NCI-H2227 (cell line): ENCODE results near the gene SCRN2.

Experiments
- DNase-seq: peaks from one replicate; lab custom pipeline; 2025; ENCODE audit not compliant: unreplicated experiment; lab: John Stamatoyannopoulos, UW

Gene SCRN2

DNA sequence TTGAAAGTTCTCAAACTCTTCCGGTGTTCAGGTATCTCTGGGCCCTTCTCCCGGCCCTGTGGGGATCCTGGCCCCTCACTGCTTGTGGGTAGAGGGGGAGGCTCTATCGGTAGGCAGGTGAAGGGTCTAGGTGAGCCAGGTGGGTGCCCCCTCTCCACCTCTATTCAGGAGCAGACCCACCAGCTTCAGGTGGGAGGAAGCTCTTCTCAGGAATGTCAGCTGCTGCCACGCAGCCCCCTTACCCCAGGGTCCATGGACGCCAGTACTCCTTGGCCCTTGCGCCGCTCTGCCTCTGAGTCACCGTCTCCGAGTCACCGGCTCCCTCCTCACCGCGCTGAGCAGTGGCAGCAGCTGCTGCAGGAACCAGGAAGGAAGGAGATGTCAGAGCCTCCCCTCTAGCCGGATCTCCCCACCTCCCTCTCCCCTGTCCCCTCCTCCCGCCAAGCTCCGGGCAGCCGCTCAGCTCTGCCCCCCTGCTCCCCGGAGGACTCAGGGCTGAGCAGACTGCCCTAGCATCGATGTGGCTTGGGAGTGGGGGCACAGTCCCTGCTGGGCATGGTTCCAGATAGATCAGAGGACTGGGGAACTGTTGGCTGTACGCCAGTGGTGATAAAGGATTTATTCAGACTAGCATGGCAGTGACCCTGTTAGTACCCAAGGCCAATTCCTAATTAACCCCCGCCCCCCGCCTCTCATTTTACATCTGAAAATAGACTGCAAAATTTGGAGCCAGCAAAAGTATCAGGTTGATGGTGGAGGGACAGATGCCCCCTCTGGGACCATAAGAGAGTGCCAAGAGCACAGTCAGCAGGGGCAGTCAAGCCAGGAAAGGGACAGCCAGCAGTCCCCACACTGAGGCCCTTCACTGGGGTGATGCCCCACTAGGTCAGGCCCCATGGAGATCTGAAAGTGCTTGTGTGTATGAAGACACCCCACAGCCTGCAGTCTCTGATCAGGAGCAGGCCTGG, 19.4 kb downstream of the SCRN2 start, which contains the start of gene OSBPL7:
OSBPL7 (minus strand) TSS at position 371 of the 968 bp plus-strand sequence. CDS start 1,516 bp downstream, outside the sequence.
- DNase-seq = peak; percentile 89

DNA sequence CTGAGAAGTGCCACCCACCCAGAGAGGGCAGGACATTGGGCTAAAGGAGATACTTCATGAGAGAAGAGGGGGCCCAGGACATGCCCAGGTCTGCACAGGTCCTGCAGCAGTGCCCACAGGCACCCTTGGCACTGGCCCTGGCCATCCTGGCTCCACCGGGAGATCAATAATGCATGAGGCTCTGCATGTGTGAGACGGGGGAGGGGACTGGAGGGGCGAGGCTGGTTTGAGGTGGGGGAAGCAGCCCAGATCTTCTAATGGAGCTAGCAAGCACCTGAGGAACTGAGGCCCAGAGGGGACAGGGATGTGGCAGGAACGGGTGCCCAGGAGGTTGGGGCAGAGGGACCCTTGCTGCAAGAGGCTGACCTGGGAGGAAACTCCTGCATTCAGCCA, 20.0 kb downstream of the SCRN2 start:
- DNase-seq = no peak

DNA sequence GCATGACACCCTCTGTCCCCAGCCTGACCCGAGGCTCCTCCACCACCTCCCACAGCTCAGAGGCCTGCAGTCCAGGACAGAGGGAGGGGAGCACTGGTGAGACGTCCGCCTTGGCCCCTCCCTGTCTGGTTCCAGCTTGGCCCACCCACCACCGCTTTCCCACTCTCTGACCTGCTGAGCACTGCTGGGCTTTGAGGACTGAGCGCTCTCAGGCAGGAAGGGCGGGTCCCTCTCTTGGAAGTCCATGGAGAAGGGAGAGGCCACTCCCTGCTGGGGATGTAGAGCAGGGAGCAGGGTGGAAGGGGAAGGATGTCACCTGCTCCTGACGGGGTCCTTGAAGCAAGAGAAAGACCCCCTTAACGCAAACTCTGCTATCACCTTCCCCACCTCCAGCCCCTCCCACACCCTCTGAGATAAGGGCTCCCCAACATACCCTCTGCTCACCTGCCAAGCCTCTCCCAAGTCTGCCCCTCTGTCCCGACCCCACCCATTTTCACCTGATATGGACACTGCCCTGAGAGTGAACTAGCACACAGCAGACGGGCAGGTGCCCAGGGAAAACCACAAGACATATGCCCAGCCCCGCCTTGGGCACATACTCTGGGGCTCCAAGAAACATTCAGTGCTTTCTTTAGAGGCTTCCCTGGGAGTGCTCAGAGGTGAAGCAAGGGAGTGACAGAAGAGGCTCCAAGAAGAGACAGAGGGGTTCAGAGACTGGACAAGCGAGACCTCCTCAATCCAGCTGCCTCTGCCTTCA, 20.9 kb downstream of the SCRN2 start:
- DNase-seq = no peak

DNA sequence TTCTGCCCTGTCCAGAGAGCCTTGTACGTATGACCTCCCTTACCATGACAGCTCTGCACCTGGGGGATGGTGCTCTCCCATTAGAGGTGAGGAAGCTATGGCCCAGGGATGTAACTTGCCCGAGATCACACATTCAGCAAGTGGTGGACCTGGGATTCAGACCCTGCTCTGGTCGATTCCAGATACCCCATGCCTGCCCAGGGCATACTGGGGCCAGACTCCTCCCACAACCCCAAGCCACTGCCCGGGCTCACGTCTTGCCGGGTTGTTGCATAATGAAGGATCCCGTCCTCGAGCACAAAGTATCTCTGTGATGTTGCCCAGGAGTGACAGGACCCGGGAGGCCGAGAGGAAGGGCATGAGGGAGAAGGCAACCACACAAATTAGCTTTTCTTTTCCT, 21.6 kb downstream of the SCRN2 start:
- DNase-seq = no peak

DNA sequence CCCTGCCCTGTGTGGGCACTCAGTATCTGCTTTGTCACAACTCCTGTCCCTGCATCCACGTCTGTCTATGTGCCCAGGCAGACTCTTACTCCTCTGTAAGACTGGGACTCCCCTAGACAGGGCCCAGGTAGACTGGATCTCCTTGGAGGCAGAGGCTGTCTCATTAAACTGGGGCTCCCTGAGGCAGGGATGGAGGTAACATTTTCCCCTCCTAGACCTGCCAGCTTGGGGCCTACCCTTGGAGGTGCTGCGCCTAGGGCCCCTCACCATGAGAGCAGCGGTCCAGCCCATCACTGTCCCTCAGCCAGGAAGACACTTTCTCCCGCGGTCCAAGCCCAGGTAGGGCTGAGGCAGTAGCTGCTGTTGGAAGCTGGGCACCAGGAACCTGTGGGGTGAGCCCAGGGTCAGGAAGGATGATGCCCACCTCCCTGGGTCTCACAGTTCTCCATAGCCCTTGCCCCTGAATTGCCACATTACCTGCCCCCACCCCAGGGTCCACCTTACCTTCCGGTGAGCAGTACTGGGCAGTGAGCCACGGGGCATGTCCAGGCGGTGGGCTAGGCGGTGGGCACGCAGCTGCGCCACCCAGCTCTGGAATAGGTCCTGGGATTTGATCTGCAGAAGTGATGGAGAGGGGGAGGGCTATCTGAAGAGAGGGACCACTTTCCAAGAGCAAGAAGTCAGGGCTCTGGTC, 22.9 kb downstream of the SCRN2 start:
- DNase-seq = no peak

DNA sequence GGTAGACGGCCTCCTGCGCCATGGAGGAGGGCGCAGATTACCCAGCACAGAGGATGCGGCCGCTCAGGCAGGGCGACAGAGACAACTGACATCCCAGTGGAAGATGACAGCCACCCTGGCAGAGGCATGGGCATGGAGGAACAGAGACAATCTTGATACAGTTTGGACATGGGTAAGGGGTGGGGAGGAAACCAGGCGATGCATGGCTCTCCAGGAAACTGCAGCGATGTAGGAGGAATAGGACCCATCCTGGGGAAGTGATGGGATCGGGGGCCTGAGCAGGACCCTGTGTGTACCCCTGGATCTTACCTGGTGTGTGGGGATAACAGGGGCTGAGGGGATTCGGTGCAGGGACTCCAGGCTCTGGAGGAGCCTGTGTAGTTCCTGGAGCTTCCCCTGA, 24.1 kb downstream of the SCRN2 start:
- DNase-seq = no peak

DNA sequence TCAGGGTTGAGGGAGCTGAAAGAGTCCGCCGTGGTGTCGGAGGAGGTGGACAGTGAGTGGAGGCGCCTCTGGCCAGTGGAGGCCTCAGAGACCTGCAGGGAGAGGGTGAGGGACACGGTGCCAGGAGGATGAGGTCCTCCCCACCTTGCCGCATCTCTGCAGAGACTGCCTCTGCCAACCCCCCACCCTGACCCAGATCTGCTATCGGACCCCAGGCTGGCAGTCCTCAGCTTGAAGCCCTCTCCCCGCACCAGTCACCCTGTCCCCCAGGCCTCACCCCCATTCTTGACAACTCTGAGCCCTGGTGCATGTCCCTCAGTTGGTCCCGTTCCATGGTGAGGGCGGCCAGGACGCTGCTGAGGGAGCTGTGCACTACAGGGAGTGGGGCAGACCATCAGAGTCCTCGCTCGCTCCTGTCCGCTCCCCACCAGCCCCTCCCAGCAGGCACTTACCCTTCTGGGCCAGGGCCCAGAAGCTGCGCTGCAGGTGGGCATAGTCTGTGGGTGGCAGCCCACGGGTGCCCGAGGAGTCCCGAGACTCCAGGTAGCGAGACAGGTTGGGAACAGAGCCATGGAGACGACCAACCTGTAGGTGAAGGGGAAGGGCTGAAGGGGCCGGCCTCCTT, 24.9 kb downstream of the SCRN2 start:
- no peak for DNase-seq

DNA sequence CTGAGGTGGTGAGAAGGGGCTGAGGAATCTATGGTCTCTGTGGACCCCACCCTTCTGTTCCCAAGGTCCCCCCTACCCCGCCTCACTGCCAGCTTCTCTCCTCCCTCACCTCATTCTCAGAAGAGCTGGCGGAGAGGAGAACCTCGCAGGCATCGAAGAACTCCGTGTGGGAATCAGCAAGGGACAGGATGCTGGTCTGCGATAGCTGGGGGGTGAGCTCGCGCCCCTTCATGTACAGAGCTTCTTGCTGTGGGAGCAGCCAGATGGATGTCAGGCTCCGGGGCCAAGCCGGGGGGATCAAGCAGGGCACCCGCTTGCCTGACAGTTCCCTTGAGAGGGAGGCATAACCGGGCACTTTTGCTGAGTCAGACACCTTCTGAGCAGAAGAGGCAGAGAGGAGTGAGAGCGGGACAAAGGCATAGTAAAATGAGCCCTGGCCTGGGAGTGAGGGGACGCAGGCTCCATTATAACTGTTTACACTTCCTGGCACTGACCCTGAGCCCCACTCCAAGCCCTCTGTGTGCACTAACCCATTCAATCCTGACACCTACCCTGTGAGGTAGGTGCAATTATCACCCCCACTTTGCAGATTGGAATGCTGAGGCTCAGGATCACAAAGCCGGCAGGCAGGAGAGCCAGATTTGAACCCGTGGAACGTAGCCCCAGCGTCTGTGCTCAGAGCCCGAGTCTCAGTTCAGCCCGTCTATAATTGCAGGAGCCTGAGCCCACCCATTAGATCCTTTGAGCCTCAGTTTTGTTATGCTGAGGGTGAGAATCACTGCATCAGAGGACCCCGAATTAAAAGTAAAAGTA, 25.8 kb downstream of the SCRN2 start:
- DNase-seq = no peak

DNA sequence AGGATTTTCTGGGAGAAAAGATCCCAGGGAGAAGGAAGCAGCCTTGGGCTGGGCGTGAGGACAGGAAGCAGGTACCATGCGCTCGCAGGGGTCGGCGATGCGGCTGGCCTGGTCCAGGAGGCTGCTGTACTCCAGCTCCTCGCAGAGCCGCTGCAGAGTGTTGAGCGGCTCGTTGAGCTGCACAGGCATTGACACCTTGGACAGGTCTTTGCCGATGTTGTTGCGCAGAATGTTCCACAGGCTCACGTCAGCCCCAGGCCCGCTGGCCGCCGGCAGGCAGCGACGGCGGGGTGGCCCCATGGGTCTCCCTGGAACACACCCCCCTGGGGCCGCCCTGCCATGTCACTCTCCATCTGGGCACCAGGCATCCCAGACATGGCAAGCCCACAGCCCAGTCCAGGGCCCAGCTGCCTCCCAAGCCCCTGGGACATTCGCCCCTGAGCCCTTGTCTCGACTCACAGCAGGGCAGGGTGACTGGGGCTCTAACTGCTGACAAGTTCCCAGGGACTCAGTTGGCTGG, 27.5 kb downstream of the SCRN2 start:
- no peak for DNase-seq

DNA sequence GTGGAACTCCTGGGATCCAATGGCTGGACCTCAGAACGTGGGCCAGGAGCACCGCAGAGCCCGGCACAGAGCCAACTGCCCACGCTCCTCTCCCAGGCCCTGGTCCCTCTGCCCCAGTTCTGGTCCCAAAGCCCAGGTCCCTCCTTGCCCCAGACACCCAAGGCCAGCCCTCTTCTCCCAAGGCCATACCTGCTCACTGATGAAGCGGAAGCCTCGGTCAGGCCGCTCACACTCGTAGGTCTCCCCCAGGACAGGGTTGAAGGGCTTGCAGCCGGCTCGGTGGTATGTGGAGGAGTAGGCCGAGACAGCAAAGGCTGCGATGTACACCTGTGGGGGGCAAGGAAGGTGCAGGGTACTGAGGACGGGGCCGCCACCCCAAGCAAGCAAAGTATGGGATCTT, 28.0 kb downstream of the SCRN2 start:
- DNase-seq = no peak

DNA sequence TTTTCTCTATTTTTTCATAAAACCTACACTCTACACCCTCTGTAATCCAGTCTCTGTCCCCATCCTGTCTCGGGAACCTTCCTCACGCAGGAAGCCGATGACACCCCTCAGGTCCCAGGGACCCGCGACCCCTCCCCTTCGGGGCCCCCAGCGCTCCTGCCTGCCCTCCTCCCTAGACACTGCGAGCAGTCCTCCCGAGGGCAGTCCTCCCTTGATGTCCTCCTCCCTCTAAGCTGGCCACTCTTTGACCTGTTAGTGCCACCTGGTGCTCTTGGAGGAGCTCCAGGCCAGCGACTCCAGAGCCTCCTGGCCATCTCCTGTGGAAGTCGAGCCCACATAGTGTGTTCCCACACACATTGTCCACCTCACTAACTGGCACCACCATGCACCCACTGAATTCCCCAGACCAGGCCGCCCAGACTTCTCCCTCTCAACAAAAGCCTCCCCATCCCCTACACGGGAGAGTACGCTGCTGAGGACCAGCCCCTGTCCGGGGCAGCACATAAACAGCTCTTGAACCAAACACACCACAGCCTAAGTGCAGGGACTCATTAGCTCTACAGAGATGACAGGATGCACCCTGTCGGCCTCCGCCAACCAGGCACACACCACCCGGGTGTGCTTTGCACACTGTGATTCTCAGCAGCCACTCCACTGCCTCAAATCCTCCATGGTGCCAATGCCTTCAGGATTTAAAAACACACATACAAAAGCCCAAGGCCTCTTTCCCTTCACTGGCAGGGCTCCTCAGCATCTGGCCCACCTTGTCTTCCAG, 28.7 kb downstream of the SCRN2 start:
- no peak for DNase-seq

DNA sequence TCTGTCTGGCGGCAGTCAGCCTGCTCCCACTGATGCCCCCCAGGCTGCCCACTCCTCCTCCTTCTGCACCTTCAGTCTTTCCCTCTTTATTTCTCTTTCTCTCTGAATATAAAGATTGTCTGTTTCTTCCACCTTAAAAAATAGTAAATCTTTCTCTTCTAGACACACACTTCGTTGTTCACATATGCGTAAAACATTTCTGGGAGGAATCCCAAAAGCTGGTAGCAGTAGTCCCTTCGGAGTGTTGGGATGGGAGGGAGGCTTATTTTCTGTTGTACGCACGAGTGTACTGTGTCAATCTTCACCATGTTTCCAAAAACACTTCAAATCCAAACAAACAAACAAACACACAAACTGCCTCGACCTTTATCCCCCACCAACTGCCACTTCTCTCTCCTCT, 29.4 kb downstream of the SCRN2 start:
- no peak for DNase-seq

DNA sequence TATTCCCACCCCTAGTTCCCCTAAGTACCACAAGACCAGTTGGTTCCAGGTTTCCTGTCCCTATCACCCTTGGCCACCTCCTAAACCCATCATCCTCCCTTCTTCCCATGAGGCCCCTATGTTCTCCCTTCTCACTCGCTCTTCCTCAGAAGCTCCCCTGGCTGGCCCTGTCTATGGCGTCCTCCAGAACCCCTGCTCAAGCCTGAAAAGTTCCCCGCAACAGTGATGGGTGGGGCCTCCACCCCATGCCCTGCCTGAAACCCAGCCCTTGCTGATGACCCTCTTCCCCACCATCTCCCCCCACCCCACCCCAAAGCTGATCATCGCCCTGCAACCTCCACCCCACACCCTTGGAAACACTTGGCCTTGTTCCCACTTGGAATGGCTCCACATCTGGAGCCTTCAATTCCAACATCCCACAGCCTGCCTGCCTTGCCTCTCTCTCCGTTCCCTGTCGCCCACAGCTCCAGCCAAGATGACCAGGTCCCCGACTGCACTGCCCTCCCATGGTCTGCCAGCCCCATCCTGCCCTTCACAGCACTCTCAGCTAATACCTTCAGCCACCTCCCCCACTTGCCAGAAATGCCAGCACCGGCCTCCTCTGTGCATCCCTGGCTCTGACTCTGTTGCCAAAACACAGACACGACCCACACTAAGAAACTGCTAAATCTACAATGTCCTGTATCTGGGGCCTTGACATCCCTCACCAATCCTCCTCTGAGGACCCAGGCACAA, 30.0 kb downstream of the SCRN2 start:
- DNase-seq = no peak

DNA sequence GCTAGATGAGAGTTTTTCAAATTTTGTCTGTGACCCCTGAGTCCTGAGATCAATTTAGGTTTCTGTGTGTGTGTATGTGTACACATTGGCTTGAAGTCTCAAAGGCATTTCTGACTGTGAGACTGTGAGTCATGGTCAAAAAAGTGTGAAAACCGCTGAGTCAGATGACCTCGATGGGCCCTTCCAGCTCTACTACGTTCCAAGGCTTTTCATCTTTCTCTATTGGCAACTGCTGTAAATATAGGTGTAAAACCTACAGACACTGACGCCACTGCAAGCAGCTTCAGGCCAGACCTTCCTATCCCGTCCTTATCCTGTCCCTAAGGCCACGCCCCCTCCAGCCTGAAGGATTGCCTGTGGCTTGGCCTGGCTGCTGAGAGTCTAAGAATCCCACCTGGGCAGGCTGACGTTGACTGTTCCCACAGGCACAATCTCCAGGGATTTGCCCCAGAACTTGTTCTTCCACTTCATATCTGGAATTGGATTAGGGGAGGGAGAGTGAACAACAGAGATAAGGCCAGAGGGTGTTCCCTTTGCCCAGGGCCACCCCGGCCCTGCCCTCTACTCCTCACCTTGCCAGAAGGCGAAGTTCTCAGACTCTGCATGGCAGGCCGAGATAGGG, 30.8 kb downstream of the SCRN2 start:
- no peak for DNase-seq

DNA sequence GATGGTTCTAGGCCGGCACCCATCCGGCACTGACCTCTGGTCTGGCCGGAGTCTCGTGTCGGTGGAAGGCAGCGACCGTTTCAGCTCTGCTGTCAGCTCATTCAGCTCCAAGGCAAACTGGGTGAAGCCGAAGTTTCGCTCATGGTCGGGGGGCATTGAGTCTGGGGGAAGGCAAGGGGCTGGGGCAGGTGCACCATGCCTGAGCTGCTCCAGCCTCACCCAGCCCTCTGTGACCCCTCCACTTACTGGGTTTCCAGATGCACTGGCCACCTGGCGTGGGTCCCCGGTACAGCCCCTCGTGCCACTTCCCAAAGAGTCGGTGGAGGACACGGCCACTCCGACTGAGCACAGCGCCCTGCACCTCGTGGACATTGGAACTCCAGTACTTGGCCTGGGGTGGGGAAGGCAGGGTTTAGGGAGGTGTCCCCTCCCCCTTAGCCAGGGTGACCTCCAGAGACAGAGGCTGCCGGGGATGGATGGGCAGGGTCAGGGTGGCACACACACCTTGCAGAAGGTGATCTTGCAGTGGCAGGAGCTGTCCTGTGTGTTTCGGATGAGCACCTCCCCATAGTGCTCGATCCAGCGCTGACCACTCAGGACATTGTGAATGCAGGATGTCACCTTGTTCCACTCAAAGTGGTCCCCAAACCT, 32.1 kb downstream of the SCRN2 start:
- DNase-seq = no peak

DNA sequence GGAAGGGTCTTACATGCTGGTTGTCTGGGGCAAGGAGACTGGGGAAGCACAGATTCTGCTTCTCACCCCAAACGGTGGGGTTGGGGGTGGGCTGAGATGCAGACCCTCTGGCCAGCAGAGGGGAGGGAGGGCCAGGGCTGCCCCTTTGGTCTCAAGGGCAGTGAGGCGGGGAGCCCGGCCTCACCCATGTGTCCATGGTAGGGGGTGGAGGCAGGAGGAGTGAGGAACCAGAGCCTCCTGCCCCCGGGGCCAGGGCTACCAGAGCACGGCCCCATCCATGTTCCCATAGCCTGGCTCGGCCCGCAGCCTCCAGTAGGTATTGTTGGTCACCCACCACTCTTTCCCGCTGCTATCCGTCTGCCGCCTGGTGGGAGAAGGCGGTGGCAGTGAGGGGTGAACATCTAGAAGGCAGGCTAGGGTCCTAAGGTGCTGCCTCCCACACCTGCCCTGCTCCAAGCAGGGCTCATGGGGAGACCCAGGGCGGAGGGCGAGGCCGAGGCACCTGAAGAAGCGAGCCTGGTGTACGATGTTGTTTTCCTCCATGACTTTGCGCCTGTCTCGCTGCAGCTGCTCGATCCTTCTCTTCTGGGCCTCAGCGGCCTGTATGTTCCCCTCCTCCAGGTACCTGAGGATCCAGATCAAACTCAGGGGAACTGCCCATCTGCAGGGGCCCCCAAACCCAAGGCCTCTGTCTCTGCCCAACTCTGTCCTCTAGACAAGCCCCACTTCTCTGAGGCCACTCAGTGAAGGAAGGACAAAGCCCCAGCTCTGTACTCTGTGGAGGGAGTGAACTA, 32.8 kb downstream of the SCRN2 start:
- DNase-seq = no peak

DNA sequence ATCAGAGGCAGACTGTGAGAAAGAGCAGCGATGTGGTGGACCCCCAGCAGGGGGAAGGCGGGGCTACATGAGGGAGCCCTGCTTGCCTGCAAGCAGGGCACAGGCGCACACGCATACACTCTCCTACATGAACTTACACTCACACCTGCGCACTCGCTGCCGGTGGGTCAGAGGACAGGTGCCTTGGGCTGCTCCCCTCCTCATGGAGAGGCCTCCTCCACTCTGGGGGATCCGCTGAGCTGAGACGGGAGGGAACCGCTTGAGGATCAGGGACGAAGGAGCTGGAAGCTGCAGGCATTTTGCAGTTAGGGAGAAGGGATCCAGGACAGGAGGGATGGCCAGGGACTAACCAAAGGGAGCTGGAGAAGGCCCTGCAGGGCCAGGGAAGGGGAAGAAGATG, 33.7 kb downstream of the SCRN2 start:
- no peak for DNase-seq
